ENCODE results near the gene STIP1.
"Not testable (repeated sequence)": the region's sequence is repeated elsewhere in the genome, so short reads cannot be mapped to it uniquely, and the experiment has no call there.

Gene STIP1

GRCh38 chr11:64148917-64149617, 36.9 kb upstream of the STIP1 start:
- no peak overlapping the region for H3K4me3 ChIP-seq (ENCODE audit: low read length)
- no peak overlapping the region for H3K27ac ChIP-seq (ENCODE audit: low read depth, low read length)
- no peaks in the 10 kb centered on the region for H3K9me3 ChIP-seq (ENCODE audit: insufficient read depth, low read depth, low read length)
- H3K36me3 ChIP-seq (ENCODE audit: insufficient read depth, low read length) = no peaks in the 10 kb centered on the region
- 0 out of 2 replicates have a peak, but pooled peaks cover 9% of the 10 kb centered on the region for H3K4me1 ChIP-seq (ENCODE audit: insufficient read depth, low read length)
- no peak overlapping the region for H3K9ac ChIP-seq (ENCODE audit: low read depth, low read length)
- no peaks in the 10 kb centered on the region for H3K27me3 ChIP-seq (ENCODE audit: insufficient read depth, low read length)
- 81% methylated on average over 25 of the region's 25 CpGs for WGBS

DNA sequence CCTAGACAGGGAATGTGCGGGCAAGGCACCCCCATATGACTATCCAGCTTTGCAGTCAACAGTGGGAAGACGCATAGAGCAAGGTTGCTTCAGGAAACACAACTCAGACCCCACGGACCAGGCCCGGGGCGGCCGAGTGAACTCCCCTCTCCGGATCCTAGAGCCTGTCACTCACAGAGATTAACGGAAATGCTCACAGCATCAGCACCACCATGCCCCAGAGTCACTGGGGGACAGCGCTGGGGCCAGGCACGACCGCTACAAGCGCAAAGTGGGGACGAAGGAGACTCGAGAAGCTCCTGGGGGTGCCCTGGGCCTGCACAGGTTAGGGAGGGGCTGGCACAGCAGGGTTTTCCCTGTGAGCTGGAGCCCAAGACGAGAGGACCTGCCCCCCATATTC, 35.9 kb upstream of the STIP1 start:
- Histone ChIP-seq H3K9ac (ENCODE audit: low read depth, low read length) (no peak overlapping the region), H3K27me3 (ENCODE audit: insufficient read depth, low read length) (no peaks in the 10 kb centered on the region), H3K9me3 (ENCODE audit: insufficient read depth, low read depth, low read length) (no peaks in the 10 kb centered on the region), H3K4me3 (ENCODE audit: low read length) (no peak overlapping the region), H3K4me1 (ENCODE audit: insufficient read depth, low read length) (0 out of 2 replicates have a peak, but pooled peaks cover 12% of the 10 kb centered on the region), H3K36me3 (ENCODE audit: insufficient read depth, low read length) (no peaks in the 10 kb centered on the region), H3K27ac (ENCODE audit: low read depth, low read length) (no peak overlapping the region)
- 92% methylated on average over 15 of the region's 15 CpGs for WGBS

DNA sequence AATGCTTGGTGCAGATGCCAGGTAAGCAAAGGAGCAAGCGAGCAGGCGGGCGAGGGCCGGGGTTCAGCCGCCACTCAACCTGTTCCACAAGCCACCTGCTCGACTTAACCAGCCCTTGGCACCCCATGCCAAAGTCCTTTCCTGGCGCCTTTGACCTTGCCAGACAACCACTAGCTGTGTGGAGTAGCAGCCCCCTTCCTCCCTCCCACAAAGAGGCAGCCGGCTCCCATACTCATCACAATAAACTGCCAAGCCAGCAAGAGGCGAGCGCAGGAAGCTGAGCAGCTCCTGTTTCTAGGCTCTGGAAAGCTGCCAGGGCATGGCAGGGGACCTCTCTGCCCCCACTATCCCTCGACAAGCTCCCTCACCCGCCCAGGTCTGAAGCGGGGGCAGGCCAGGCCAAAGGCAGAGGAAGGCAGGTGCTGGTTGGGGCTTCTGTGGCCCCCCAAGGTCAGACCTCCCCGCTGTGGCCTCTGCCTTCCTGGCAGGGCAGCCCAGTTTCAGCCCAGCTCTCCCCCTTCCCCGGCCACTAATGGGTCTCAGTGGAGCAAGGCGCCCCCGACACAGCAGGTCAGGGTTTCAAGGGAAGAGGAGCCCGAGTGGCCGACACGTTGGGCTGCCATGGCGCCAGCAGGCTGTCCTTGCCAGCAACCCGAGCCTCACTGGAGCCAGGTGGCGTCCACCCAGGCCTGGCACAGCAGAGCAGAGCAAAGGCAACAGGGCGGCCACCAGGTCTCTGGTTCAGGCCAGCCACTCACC, 35.3 kb upstream of the STIP1 start:
- H3K9me3 ChIP-seq (ENCODE audit: insufficient read depth, low read depth, low read length) = no peaks in the 10 kb centered on the region
- no peaks in the 10 kb centered on the region for H3K36me3 ChIP-seq (ENCODE audit: insufficient read depth, low read length)
- no peak overlapping the region for H3K9ac ChIP-seq (ENCODE audit: low read depth, low read length)
- 90% methylated on average over 24 of the region's 24 CpGs for WGBS
- H3K4me1 ChIP-seq (ENCODE audit: insufficient read depth, low read length) = 0 out of 2 replicates have a peak, but pooled peaks cover 12% of the 10 kb centered on the region
- no peaks in the 10 kb centered on the region for H3K27me3 ChIP-seq (ENCODE audit: insufficient read depth, low read length)
- no peak overlapping the region for H3K4me3 ChIP-seq (ENCODE audit: low read length)
- H3K27ac ChIP-seq (ENCODE audit: low read depth, low read length) = no peak overlapping the region

DNA sequence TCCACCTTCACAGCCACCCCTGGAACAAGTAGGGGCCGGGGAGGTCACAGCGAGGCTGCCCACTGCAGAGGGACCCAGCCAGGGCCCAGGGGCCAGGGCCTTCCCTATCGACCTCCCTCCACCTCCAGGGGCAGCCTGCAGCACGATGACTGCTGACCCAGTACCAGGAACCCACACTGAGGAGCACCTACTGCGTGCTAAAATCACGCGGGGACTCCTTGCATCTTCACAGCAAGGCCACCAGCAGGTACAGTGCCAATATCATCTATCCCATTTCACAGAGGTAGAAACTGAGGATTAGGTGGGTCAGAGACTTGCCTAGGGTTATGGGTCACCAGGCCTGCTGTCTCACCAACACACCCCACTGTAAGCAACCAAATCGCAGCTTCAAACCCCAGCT, 34.6 kb upstream of the STIP1 start:
- no peak overlapping the region for H3K4me3 ChIP-seq (ENCODE audit: low read length)

GRCh38 chr11:64152841-64153691, 32.9 kb upstream of the STIP1 start:
- H3K27ac ChIP-seq (ENCODE audit: low read depth, low read length) = no peak overlapping the region
- H3K4me1 ChIP-seq (ENCODE audit: insufficient read depth, low read length) = 0 out of 2 replicates have a peak, but pooled peaks cover 12% of the 10 kb centered on the region
- no peak overlapping the region for H3K4me3 ChIP-seq (ENCODE audit: low read length)
- no peaks in the 10 kb centered on the region for H3K9me3 ChIP-seq (ENCODE audit: insufficient read depth, low read depth, low read length)
- no peaks in the 10 kb centered on the region for H3K27me3 ChIP-seq (ENCODE audit: insufficient read depth, low read length)
- no peaks in the 10 kb centered on the region for H3K36me3 ChIP-seq (ENCODE audit: insufficient read depth, low read length)
- WGBS = 25% methylated on average over 23 of the region's 23 CpGs
- H3K9ac ChIP-seq (ENCODE audit: low read depth, low read length) = no peak overlapping the region

More for the DNA sequence above, 34.6 kb upstream of the STIP1 start:
- no peaks in the 10 kb centered on the region for H3K36me3 ChIP-seq (ENCODE audit: insufficient read depth, low read length)
- 90% methylated on average over 8 of the region's 8 CpGs for WGBS
- no peak overlapping the region for H3K9ac ChIP-seq (ENCODE audit: low read depth, low read length)
- H3K27me3 ChIP-seq (ENCODE audit: insufficient read depth, low read length) = no peaks in the 10 kb centered on the region
- H3K27ac ChIP-seq (ENCODE audit: low read depth, low read length) = no peak overlapping the region
- H3K4me1 ChIP-seq (ENCODE audit: insufficient read depth, low read length) = 0 out of 2 replicates have a peak, but pooled peaks cover 12% of the 10 kb centered on the region
- no peaks in the 10 kb centered on the region for H3K9me3 ChIP-seq (ENCODE audit: insufficient read depth, low read depth, low read length)

DNA sequence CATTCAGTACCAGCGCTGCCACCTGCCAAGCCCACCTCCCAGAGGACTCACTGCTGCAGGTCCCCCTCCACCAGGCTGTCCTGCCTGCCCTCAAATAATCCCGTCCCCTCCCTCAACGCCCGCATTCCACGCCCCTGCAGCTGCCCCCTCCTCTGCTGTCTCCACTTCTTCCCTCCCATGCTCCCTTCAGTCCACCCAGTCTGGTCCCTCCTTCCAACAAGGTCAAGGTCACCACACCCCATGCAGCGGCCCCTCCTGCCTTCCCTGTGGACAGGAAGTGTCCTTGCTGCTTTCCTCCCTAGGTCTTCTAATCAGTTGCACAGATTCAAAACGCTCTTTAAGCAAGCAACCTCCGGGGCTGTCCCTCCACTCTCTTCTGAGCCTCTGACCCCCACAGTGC, 32.2 kb upstream of the STIP1 start:
- no peaks in the 10 kb centered on the region for H3K9me3 ChIP-seq (ENCODE audit: insufficient read depth, low read depth, low read length)
- H3K9ac ChIP-seq (ENCODE audit: low read depth, low read length) = no peak overlapping the region
- H3K4me3 ChIP-seq (ENCODE audit: low read length) = no peak overlapping the region
- no peaks in the 10 kb centered on the region for H3K27me3 ChIP-seq (ENCODE audit: insufficient read depth, low read length)
- H3K4me1 ChIP-seq (ENCODE audit: insufficient read depth, low read length) = 0 out of 2 replicates have a peak, but pooled peaks cover 7% of the 10 kb centered on the region
- H3K36me3 ChIP-seq (ENCODE audit: insufficient read depth, low read length) = no peaks in the 10 kb centered on the region
- 24% methylated on average over 8 of the region's 8 CpGs for WGBS
- no peak overlapping the region for H3K27ac ChIP-seq (ENCODE audit: low read depth, low read length)

GRCh38 chr11:64156235-64157011, 29.5 kb upstream of the STIP1 start:
- H3K4me1 ChIP-seq (ENCODE audit: insufficient read depth, low read length) = 0 out of 2 replicates have a peak, but pooled peaks cover 7% of the 10 kb centered on the region
- WGBS = 93% methylated on average over 14 of the region's 14 CpGs

GRCh38 chr11:64157631-64158394, 28.2 kb upstream of the STIP1 start:
- H3K27me3 ChIP-seq (ENCODE audit: insufficient read depth, low read length) = no peaks in the 10 kb centered on the region
- WGBS = 95% methylated on average over 17 of the region's 17 CpGs

More at GRCh38 chr11:64156235-64157011, 29.5 kb upstream of the STIP1 start:
- Histone ChIP-seq H3K27me3 (ENCODE audit: insufficient read depth, low read length) (no peaks in the 10 kb centered on the region), H3K36me3 (ENCODE audit: insufficient read depth, low read length) (peaks cover 3% of the 10 kb centered on the region; the same call in 1 of the 2 replicates), H3K9ac (ENCODE audit: low read depth, low read length) (no peak overlapping the region), H3K4me3 (ENCODE audit: low read length) (no peak overlapping the region), H3K9me3 (ENCODE audit: insufficient read depth, low read depth, low read length) (no peaks in the 10 kb centered on the region), H3K27ac (ENCODE audit: low read depth, low read length) (no peak overlapping the region)

GRCh38 chr11:64161037-64161436, 24.9 kb upstream of the STIP1 start:
- Histone ChIP-seq H3K9me3 (ENCODE audit: insufficient read depth, low read depth, low read length) (no peaks in the 10 kb centered on the region), H3K27me3 (ENCODE audit: insufficient read depth, low read length) (no peaks in the 10 kb centered on the region), H3K4me1 (ENCODE audit: insufficient read depth, low read length) (peaks cover 6% of the 10 kb centered on the region; the same call in 1 of the 2 replicates), H3K27ac (ENCODE audit: low read depth, low read length) (no peak overlapping the region), H3K4me3 (ENCODE audit: low read length) (no peak overlapping the region), H3K36me3 (ENCODE audit: insufficient read depth, low read length) (peaks cover 4% of the 10 kb centered on the region; the same call in 1 of the 2 replicates), H3K9ac (ENCODE audit: low read depth, low read length) (no peak overlapping the region)
- WGBS = 90% methylated on average over 10 of the region's 10 CpGs

More at GRCh38 chr11:64157631-64158394, 28.2 kb upstream of the STIP1 start:
- H3K27ac ChIP-seq (ENCODE audit: low read depth, low read length) = no peak overlapping the region
- H3K9me3 ChIP-seq (ENCODE audit: insufficient read depth, low read depth, low read length) = no peaks in the 10 kb centered on the region
- H3K9ac ChIP-seq (ENCODE audit: low read depth, low read length) = no peak overlapping the region
- peaks cover 4% of the 10 kb centered on the region; the same call in 1 of the 2 replicates for H3K36me3 ChIP-seq (ENCODE audit: insufficient read depth, low read length)
- 0 out of 2 replicates have a peak, but pooled peaks cover 7% of the 10 kb centered on the region for H3K4me1 ChIP-seq (ENCODE audit: insufficient read depth, low read length)
- no peak overlapping the region for H3K4me3 ChIP-seq (ENCODE audit: low read length)

GRCh38 chr11:64162769-64163168, 23.2 kb upstream of the STIP1 start:
- H3K9ac ChIP-seq (ENCODE audit: low read depth, low read length); H3K4me3 ChIP-seq (ENCODE audit: low read length); H3K27me3 ChIP-seq (ENCODE audit: insufficient read depth, low read length); H3K36me3 ChIP-seq (ENCODE audit: insufficient read depth, low read length); H3K27ac ChIP-seq (ENCODE audit: low read depth, low read length); H3K4me1 ChIP-seq (ENCODE audit: insufficient read depth, low read length); H3K9me3 ChIP-seq (ENCODE audit: insufficient read depth, low read depth, low read length): not testable (repeated sequence)
- WGBS = 96% methylated on average over 16 of the region's 16 CpGs

All from HUES64 (cell line).